ENCODE data around the gene LRMDA.

Gene LRMDA

GRCh38 chr10:75433216-75433615 lies 1.8 kb downstream of the LRMDA start:
- no peak overlapping the region for H3K27ac ChIP-seq
- H3K9ac ChIP-seq: no peak overlapping the region
- H3K4me1 ChIP-seq: peaks cover 8 to 27% (median 11%) of the 10 kb centered on the region in 10 experiments; a peak in 18 of 20 replicates
- TF ChIP-seq Cebpa-rat (IDR thresholded peaks at IDR 0.05): no peak
- H4K20me1 ChIP-seq: no peaks in the 10 kb centered on the region
- no peaks in the 10 kb centered on the region for H3K36me3 ChIP-seq
- no peak overlapping the region for H3K4me2 ChIP-seq
- H3K4me3 ChIP-seq: no peak overlapping the region
- no peaks in the 10 kb centered on the region for H3K27me3 ChIP-seq
- H3K9me3 ChIP-seq (replicated peaks in 1 of 11): peaks cover 0 to 10% (median 7%) of the 10 kb centered on the region in 11 experiments; a peak in 11 of 22 replicates

- Histone ChIP-seq H3K9ac (no peak overlapping the region), H3K4me3 (no peak overlapping the region), H4K20me1 (no peaks in the 10 kb centered on the region), H3K4me1 (peaks cover 8 to 17% (median 11%) of the 10 kb centered on the region in 10 experiments; a peak in 18 of 20 replicates), H3K27ac (no peak overlapping the region), H3K4me2 (no peak overlapping the region), H3K36me3 (no peaks in the 10 kb centered on the region), H3K9me3 (replicated peaks in 1 of 11) (peaks cover 0 to 10% (median 7%) of the 10 kb centered on the region in 11 experiments; a peak in 11 of 22 replicates), H3K27me3 (no peaks in the 10 kb centered on the region)
- no peak for TF ChIP-seq Cebpa-rat (IDR thresholded peaks at IDR 0.05)
Measured at GRCh38 chr10:75434291-75434690, 2.9 kb downstream of the LRMDA start.

- no peak overlapping the region for H3K4me3 ChIP-seq
- H3K27me3 ChIP-seq: no peaks in the 10 kb centered on the region
- H4K20me1 ChIP-seq: no peaks in the 10 kb centered on the region
- H3K9ac ChIP-seq: no peak overlapping the region
- H3K4me1 ChIP-seq: peaks cover 2 to 7% (median 3%) of the 10 kb centered on the region in 10 experiments; a peak in 18 of 20 replicates
- H3K27ac ChIP-seq: no peak overlapping the region
- H3K36me3 ChIP-seq: no peaks in the 10 kb centered on the region
- H3K9me3 ChIP-seq (replicated peaks in 1 of 11): peaks cover 0 to 10% (median 7%) of the 10 kb centered on the region in 11 experiments; a peak in 11 of 22 replicates
- TF ChIP-seq Cebpa-rat (IDR thresholded peaks at IDR 0.05): no peak
- H3K4me2 ChIP-seq: no peak overlapping the region
Measured at GRCh38 chr10:75435291-75435690, 3.9 kb downstream of the LRMDA start.

GRCh38 chr10:75436896-75437295 lies 5.5 kb downstream of the LRMDA start:
- Histone ChIP-seq H3K36me3 (no peaks in the 10 kb centered on the region), H3K27ac (no peak overlapping the region), H4K20me1 (no peaks in the 10 kb centered on the region), H3K9ac (no peak overlapping the region), H3K4me2 (no peak overlapping the region), H3K27me3 (no peaks in the 10 kb centered on the region), H3K9me3 (replicated peaks in 1 of 11) (peaks cover 0 to under 1% (median 0%) of the 10 kb centered on the region in 11 experiments; a peak in 3 of 22 replicates), H3K4me3 (no peak overlapping the region), H3K4me1 (0 out of 20 replicates have a peak, but pooled peaks cover 0 to 3% (median 0%) of the 10 kb centered on the region in 10 experiments)
- no peak for TF ChIP-seq Cebpa-rat (IDR thresholded peaks at IDR 0.05)

GRCh38 chr10:75437693-75438092 lies 6.3 kb downstream of the LRMDA start:
- 0 out of 20 replicates have a peak, but pooled peaks cover 0 to 3% (median 0%) of the 10 kb centered on the region in 10 experiments for H3K4me1 ChIP-seq
- H3K27me3 ChIP-seq: no peaks in the 10 kb centered on the region
- H3K36me3 ChIP-seq: no peaks in the 10 kb centered on the region
- TF ChIP-seq Cebpa-rat (IDR thresholded peaks at IDR 0.05): no peak
- H3K4me2 ChIP-seq: no peak overlapping the region
- peaks cover 0 to 6% (median 5%) of the 10 kb centered on the region in 11 experiments; a peak in 13 of 22 replicates for H3K9me3 ChIP-seq (replicated peaks in 1 of 11)
- H3K9ac ChIP-seq: no peak overlapping the region
- H3K4me3 ChIP-seq: no peak overlapping the region
- H3K27ac ChIP-seq: no peak overlapping the region
- no peaks in the 10 kb centered on the region for H4K20me1 ChIP-seq

GRCh38 chr10:75438275-75438674 lies 6.9 kb downstream of the LRMDA start:
- Histone ChIP-seq H3K4me3 (no peak overlapping the region), H3K4me2 (no peak overlapping the region), H3K27me3 (no peaks in the 10 kb centered on the region), H3K4me1 (0 out of 20 replicates have a peak, but pooled peaks cover 0 to 3% (median 0%) of the 10 kb centered on the region in 10 experiments), H3K27ac (no peak overlapping the region), H4K20me1 (no peaks in the 10 kb centered on the region), H3K9me3 (replicated peaks in 1 of 11) (peaks cover 5 to 12% (median 10%) of the 10 kb centered on the region in 11 experiments; a peak in 19 of 22 replicates), H3K9ac (no peak overlapping the region), H3K36me3 (no peaks in the 10 kb centered on the region)
- TF ChIP-seq Cebpa-rat (IDR thresholded peaks at IDR 0.05): no peak

- Histone ChIP-seq H3K4me3 (no peak overlapping the region), H3K27ac (no peak overlapping the region), H3K9me3 (replicated peaks in 1 of 11) (peaks cover 20 to 27% (median 25%) of the 10 kb centered on the region in 11 experiments), H3K36me3 (no peaks in the 10 kb centered on the region), H3K4me2 (no peak overlapping the region), H3K9ac (no peak overlapping the region), H4K20me1 (no peaks in the 10 kb centered on the region), H3K4me1 (no peaks in the 10 kb centered on the region), H3K27me3 (no peaks in the 10 kb centered on the region)
- no peak for TF ChIP-seq Cebpa-rat (IDR thresholded peaks at IDR 0.05)
Measured at GRCh38 chr10:75439811-75440210, 8.4 kb downstream of the LRMDA start.

GRCh38 chr10:75440271-75440793 lies 8.9 kb downstream of the LRMDA start:
- TF ChIP-seq Cebpa-rat (IDR thresholded peaks at IDR 0.05): no peak
- Histone ChIP-seq H3K4me2 (no peak overlapping the region), H3K9me3 (replicated peaks in 1 of 11) (peaks cover 24 to 32% (median 29%) of the 10 kb centered on the region in 11 experiments), H3K27me3 (no peaks in the 10 kb centered on the region), H3K4me3 (no peak overlapping the region), H3K4me1 (no peaks in the 10 kb centered on the region), H4K20me1 (no peaks in the 10 kb centered on the region), H3K27ac (no peak overlapping the region), H3K36me3 (no peaks in the 10 kb centered on the region), H3K9ac (no peak overlapping the region)

GRCh38 chr10:75441196-75441595 lies 9.8 kb downstream of the LRMDA start:
- Histone ChIP-seq H3K9ac (no peak overlapping the region), H3K4me2 (no peak overlapping the region), H3K27me3 (no peaks in the 10 kb centered on the region), H3K9me3 (replicated peaks in 1 of 11) (peaks cover 24 to 38% (median 30%) of the 10 kb centered on the region in 11 experiments), H3K36me3 (no peaks in the 10 kb centered on the region), H3K27ac (no peak overlapping the region), H3K4me1 (no peaks in the 10 kb centered on the region), H4K20me1 (no peaks in the 10 kb centered on the region), H3K4me3 (no peak overlapping the region)
- no peak for TF ChIP-seq Cebpa-rat (IDR thresholded peaks at IDR 0.05)

GRCh38 chr10:75441682-75442081 lies 10.3 kb downstream of the LRMDA start:
- H4K20me1 ChIP-seq: no peaks in the 10 kb centered on the region
- no peaks in the 10 kb centered on the region for H3K36me3 ChIP-seq
- no peaks in the 10 kb centered on the region for H3K4me1 ChIP-seq
- peaks cover 24 to 39% (median 33%) of the 10 kb centered on the region in 11 experiments for H3K9me3 ChIP-seq (replicated peaks in 1 of 11)
- H3K27me3 ChIP-seq: no peaks in the 10 kb centered on the region
- no peak overlapping the region for H3K9ac ChIP-seq
- TF ChIP-seq Cebpa-rat (IDR thresholded peaks at IDR 0.05): no peak
- H3K27ac ChIP-seq: no peak overlapping the region
- H3K4me2 ChIP-seq: no peak overlapping the region
- no peak overlapping the region for H3K4me3 ChIP-seq

Data from BLaER1 treated with 17β-estradiol and CSF1 and Interleukin-3, amounts not matched to agents 10 nM and 100 nM (cell line).